Amygdala (tissue), 56 donors: ENCODE results near the gene SCPEP1.
"Not testable (repeated sequence)": the region's sequence is repeated elsewhere in the genome, so short reads cannot be mapped to it uniquely, and the experiment has no call there.

ENCODE experiments used
- DNase-seq, 56 donors: peaks; one replicate each; lab custom pipeline; 2025; lab: John Stamatoyannopoulos, UW

SCPEP1 gene

GRCh38 chr17:56960596-56961538 lies 17.1 kb upstream of the SCPEP1 start, which contains the start of gene COIL:
COIL (minus strand) TSS chr17:56961050; CDS start chr17:56961019, 31 bp downstream.
- peak; percentile 43 to 94 (median 84) for DNase-seq

- not testable (repeated sequence) for DNase-seq
Measured at GRCh38 chr17:56965241-56965640, 12.7 kb upstream of the SCPEP1 start.

GRCh38 chr17:56965681-56966080 lies 12.2 kb upstream of the SCPEP1 start:
- DNase-seq = not testable (repeated sequence)

- DNase-seq = no peak
Measured at GRCh38 chr17:56966338-56966737, 11.6 kb upstream of the SCPEP1 start.

GRCh38 chr17:56970974-56971373 lies 7.0 kb upstream of the SCPEP1 start:
- no peak for DNase-seq

GRCh38 chr17:56972111-56972730 lies 5.7 kb upstream of the SCPEP1 start:
- no peak for DNase-seq

- no peak for DNase-seq
Measured at GRCh38 chr17:56973520-56973919, 4.4 kb upstream of the SCPEP1 start.

GRCh38 chr17:56974055-56974454 lies 3.9 kb upstream of the SCPEP1 start:
- no peak for DNase-seq

- no peak for DNase-seq
Measured at GRCh38 chr17:56975656-56976055, 2.3 kb upstream of the SCPEP1 start.

GRCh38 chr17:56976941-56977608 lies 856 bp upstream of the SCPEP1 start:
- no peak for DNase-seq

GRCh38 chr17:56978441-56979090 lies 635 bp downstream of the SCPEP1 start:
- DNase-seq = peak in 2 of 56 donors; percentile 7 to 23

GRCh38 chr17:56979091-56979480 lies 1.2 kb downstream of the SCPEP1 start:
- DNase-seq = no peak

GRCh38 chr17:56980526-56980925 lies 2.6 kb downstream of the SCPEP1 start:
- DNase-seq = not testable (repeated sequence)

- no peak for DNase-seq
Measured at GRCh38 chr17:56982312-56982711, 4.4 kb downstream of the SCPEP1 start.

GRCh38 chr17:56983366-56983765 lies 5.4 kb downstream of the SCPEP1 start:
- no peak for DNase-seq

- no peak for DNase-seq
Measured at GRCh38 chr17:56985371-56986162, 7.6 kb downstream of the SCPEP1 start.

GRCh38 chr17:56987283-56987834 lies 9.4 kb downstream of the SCPEP1 start:
- no peak for DNase-seq

GRCh38 chr17:56988901-56989572 lies 11.1 kb downstream of the SCPEP1 start:
- no peak for DNase-seq

- no peak for DNase-seq
Measured at GRCh38 chr17:56992364-56992763, 14.4 kb downstream of the SCPEP1 start.
